ENCODE results near the gene NHP2. TPM values are rescaled to one million over a fixed set of nuclear protein-coding genes. Genes with fewer than 3 reads are reported as not detected.

The NHP2 gene
- total and polyA plus RNA-seq, 10 of the 15 experiments (the other 5 are each of a cell fraction or from before 2014, with no cell fraction given): 39.2 to 513 (median 198) TPM

- Histone ChIP-seq H2AFZ (ENCODE audit: control insufficient read depth, low read depth, low read length) (no peak overlapping the region), H3K27ac (ENCODE audit: control insufficient read depth, insufficient read depth) (no peak overlapping the region), H3K36me3 (ENCODE audit: control insufficient read depth in 2 of 2, insufficient read depth in 2 of 2, low read length in 1 of 2) (no peaks in the 10 kb centered on the region), H3K4me2 (ENCODE audit: control insufficient read depth, insufficient read depth) (no peak overlapping the region), H3K4me1 (ENCODE audit: control insufficient read depth, insufficient read depth, low read length) (no peaks in the 10 kb centered on the region), H3K9me3 (replicated peaks; ENCODE audit: control insufficient read depth, insufficient read depth, low read length) (no peaks in the 10 kb centered on the region), H3K27me3 (replicated peaks in 1 of 2; ENCODE audit: control insufficient read depth in 2 of 2, insufficient read depth in 2 of 2, low read length in 1 of 2) (no peaks in the 10 kb centered on the region), H4K20me1 (ENCODE audit: control insufficient read depth, insufficient read depth) (no peaks in the 10 kb centered on the region), H3K4me3 (no peak overlapping the region), H3K9ac (ENCODE audit: control insufficient read depth, insufficient read depth, low read length) (no peak overlapping the region), H3K79me2 (ENCODE audit: control insufficient read depth, insufficient read depth, low read length) (no peaks in the 10 kb centered on the region)
- ATAC-seq (no peak), DNase-seq (ENCODE audit: low read depth, low spot score) (no peak), FAIRE-seq (no peak)
- SMC1A ChIA-PET (ENCODE audit: uncharacterized antibody, unreplicated experiment): interaction anchor here (0.8 kb wide), 1 partner anchor 90 kb away, joined by 4 read pairs; no protein-coding TSS in a partner anchor
- no TSS peak for BruUV-seq (replicated peaks)
- TF ChIP-seq ASH2L (IDR thresholded peaks at IDR 0.05; ENCODE audit: borderline replicate concordance, low read depth): no peak
- TF ChIP-seq BRCA1 (IDR thresholded peaks at IDR 0.05; ENCODE audit: low read depth, low read length): no peak
- no peak for TF ChIP-seq CHD2 (IDR thresholded peaks at IDR 0.05; ENCODE audit: borderline replicate concordance, low read depth, low read length)
- no peak for TF ChIP-seq TARDBP (IDR thresholded peaks at IDR 0.05; ENCODE audit: borderline replicate concordance)
- TF ChIP-seq CEBPB (IDR thresholded peaks at IDR 0.05; ENCODE audit: borderline replicate concordance in 1 of 2, low read depth in 2 of 2, low read length in 2 of 2): no peak
- TF ChIP-seq RBBP5 (conservative IDR thresholded peaks at IDR 0.05): no peak
- TF ChIP-seq TBL1XR1 (IDR thresholded peaks at IDR 0.05; ENCODE audit: low read depth, low read length): no peak
- in situ Hi-C loops (cut with MboI) (loop anchor here (10.0 kb wide), 1 partner anchor 561 kb away; the partner anchor contains the start of gene B4GALT7), intact Hi-C loops (cut with micrococcal nuclease; ENCODE audit: unreplicated experiment) (no loop called here)
- RAD21 ChIA-PET (ENCODE audit: unreplicated experiment): interaction anchor here (0.8 kb wide), 1 partner anchor 88 kb away, joined by 3 read pairs; no protein-coding TSS in a partner anchor
- CTCF ChIA-PET: interaction anchor here (1.0 to 1.5 kb wide), 2 partner anchors 89 to 91 kb away, joined by 3 to 7 read pairs; no protein-coding TSS in a partner anchor
- 71% methylated on average over 37 of the region's 38 CpGs for WGBS (ENCODE audit: insufficient coverage, insufficient replicate concordance, low lambda C conversion rate, missing lambda C conversion rate)
- POLR2A ChIA-PET: no interaction called here
Measured at GRCh38 chr5:178165581-178165980, 11.9 kb upstream of the NHP2 start.
